HuH-7 (cell line): ENCODE data around the gene SOCS1.

Experiments used
- DNase-seq: peaks from one replicate; pipeline ENCODE4 v3.0.0; 2011; ENCODE audit warnings: low spot score

The SOCS1 gene

GRCh38 chr16:11285842-11286241 lies 29.8 kb upstream of the SOCS1 start:
- no peak for DNase-seq

GRCh38 chr16:11283820-11284248 lies 27.8 kb upstream of the SOCS1 start:
- no peak for DNase-seq

DNA sequence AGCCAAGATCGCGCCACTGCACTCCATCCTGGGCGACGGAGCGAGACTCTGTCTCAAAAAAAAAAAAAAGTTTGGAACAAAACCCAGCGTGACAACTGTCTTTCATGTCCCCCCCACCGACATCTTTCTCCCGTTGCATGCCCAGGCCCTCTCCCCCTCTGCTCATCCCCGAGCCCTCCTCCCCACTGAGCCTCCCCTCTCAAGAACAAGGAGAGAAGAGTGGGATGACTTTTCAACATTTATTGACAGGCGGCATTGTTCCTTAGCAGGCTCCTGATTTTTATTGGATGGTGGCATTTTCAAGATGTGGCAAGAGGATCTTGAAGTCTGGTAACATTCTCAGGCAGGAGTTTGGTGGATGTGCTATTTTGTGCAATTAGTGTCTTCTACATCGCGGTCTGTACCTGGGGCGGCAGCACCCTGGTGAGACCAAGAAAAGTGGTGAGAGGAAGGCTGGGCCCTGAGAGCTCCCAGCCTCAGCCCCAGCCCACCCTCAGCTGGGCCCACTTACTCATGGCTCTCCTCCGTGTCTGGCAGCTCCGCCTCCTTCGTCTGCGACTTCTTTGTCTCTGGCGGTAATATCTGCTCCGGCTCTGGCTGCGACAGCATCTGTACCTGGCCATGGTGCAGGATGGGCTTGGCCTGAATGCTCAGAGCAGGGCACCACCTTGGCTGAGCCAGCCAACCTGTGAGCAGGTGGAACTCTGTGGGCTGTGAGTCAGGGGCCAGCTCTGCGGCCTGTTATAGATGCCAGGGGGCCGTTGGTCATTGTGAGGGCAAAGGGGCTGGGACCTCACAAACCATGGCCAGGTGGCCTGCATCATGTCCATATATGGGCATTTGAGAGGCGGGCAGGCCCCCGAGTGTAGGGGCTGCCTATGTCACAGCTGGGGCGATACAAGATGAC lies 24.9 kb upstream of the SOCS1 start, which contains the start of gene PRM1:
PRM1 (minus strand) TSS at position 715 of the 907 bp plus-strand sequence; CDS start at position 623, 92 bp downstream.
- DNase-seq, result no peak

DNA sequence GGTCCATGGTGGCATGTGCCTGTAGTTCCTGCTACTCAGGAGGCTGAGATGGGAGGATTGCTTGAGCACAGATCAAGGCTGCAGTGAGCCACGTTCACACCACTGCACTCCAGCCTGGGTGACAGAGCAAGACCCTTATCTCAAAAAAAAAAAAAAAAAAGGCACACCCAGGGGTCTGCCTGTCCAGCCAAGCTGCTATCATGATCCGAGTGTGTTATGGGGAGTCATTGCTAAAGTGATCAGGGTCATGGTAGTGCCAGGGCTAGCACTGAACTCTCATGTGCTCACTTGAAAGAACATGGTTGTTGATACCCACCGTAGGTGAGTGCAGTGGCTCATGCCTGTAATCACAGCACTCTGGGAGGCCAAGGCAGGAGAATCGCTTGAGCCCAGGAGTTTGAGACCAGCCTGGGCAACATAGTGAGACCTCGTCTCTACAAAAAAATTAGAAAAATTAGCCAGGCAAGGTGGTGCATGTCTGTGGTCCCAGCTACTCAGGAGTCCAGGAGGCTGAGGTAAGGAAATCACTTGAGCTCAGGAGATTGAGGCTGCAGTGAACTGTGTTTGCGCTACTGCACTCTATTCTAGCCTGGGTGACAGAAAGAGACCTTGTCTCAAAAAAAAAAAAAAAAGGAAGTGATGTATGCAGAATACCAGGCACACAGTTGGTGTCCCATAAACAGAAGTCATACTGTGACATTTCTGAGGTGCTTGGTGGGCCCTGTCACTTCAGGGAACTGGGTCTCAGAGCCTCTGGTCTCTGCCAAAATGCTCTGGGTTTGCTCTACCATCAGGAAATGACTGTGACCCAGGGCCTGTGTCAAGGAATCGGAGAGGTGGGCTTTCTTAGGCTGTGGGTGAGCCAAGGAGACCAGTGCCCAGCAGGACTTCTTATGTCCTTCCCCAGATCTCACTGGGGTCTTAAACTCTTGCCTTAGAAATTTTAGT lies 23.0 kb upstream of the SOCS1 start:
- no peak for DNase-seq

DNA sequence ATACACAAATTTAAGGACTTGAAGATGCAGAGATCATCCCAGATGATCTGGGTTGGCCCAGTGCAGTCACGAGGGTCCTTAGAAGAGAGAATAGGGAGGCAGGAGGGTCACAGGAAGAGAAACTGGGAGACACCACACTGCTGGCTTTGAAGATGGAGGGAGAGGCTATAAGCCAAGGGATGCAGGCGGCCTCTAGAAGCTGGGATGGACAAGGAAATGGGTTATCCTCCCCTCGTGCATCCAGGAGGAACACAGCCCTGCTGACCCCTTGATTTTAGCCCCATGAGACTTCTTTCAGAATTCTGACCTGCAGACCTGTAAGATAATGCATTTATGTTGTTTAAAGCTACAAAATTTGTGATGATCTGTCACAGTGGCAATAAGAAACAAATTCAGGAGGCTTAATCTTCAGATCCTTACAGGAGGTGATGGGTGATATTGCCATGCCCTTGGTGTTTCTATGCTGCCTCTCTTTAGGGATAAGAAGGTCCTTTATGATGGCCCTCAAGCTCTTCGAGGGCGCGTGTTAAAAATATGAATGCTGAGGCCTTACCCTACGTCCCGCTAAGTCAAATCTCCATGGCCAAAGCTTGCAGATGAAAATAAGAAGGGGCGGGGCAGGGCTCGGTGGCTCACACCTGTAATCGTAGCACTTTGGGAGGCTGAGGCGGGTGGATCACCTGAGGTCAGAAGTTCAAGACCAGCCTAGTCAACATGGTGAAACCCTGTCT lies 21.8 kb upstream of the SOCS1 start:
- DNase-seq, result no peak

GRCh38 chr16:11276896-11277593 lies 21.0 kb upstream of the SOCS1 start:
- DNase-seq, result no peak

GRCh38 chr16:11276143-11276895 lies 20.3 kb upstream of the SOCS1 start, which contains the start of gene PRM2:
TSS of gene PRM2 (minus strand) at chr16:11276480. CDS start at chr16:11276370, 110 bp downstream.
- DNase-seq, result no peak

- no peak for DNase-seq
Measured at GRCh38 chr16:11274964-11275363, 19.0 kb upstream of the SOCS1 start.

GRCh38 chr16:11273721-11274324 lies 17.8 kb upstream of the SOCS1 start:
- DNase-seq, result no peak

DNA sequence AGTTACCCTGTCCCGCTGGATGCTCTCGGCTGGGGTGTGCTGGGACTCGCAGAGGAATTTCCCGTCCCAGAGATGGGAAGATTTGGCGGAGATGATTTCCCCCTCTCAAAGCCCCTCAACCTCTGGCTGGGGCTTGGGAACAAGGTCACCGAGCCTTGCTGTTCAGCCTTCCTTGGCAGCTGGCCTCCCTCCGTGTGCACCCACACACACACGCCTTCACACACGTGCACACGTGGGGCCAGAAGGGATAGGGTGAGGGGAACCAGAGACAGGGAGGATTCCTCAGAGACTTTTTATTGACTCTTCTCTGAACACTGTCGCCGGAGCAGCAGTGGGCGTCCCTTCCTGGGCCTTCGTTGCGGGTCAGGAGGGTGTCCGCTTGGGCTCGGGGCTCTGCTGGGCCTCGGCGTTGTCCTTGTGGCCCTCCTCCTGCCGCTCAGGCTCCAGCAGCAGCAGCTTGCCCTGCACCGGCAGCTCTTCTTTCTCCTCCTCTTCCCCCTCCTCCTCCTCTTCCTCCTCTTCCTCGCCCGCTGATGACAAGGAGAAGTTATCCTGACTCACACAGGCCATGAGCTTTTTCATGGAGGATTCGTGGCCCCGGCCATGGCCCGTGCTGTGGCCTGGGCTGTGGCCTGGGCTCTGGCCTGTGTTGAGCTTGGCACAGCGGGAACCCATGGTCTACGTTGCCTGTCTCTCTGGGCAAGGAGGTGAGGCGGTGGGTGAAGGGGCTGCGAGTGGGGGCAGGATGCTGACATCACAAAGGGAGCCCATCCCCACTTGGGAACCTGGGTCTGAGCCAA lies 17.1 kb upstream of the SOCS1 start, which contains the start of gene PRM3:
PRM3 (minus strand) TSS at position 709 of the 800 bp plus-strand sequence; CDS start at position 675, 34 bp downstream.
- DNase-seq, result no peak

- no peak for DNase-seq
Measured at GRCh38 chr16:11272484-11272883, 16.5 kb upstream of the SOCS1 start.

- DNase-seq, result no peak
Measured at GRCh38 chr16:11271610-11272009, 15.6 kb upstream of the SOCS1 start.

GRCh38 chr16:11270602-11271162 lies 14.7 kb upstream of the SOCS1 start:
- DNase-seq, result no peak

GRCh38 chr16:11268921-11269375 lies 12.9 kb upstream of the SOCS1 start, which contains the start of gene TNP2:
TSS of gene TNP2 (minus strand) at chr16:11269325. CDS start at chr16:11269262, 63 bp downstream.
- no peak for DNase-seq

GRCh38 chr16:11265124-11265523 lies 9.1 kb upstream of the SOCS1 start:
- DNase-seq, result no peak

DNA sequence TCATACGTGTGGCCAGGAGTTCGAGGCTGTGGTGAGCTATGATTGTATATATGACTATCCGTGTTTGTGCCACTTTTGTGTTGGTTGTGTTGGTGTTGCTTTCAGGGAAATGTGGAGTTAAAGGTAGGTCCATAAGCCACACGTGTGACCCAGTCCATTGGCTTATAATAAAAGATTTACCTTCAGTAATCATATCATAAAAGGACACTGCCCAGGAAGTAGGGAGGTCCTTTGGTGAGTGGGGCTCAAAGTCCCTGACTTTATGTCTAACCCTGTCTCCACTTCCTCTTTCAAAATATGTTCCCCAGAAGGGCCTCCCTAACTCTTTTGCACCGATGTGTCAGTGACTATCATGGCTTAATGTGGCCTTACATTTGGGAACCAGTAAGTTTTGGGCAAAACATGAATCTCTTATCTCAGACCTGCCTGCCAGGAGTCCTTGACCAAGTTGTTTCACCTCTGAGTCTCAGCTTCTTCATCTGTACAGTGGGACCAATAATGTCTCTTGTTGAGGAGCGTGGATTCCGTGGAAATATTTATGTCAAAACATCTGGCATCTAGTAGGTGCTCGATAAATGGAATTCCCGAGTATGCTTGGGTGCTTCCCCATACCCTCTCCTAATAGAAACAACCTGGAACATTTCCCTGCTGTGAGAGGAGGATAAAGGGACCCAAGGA lies 8.3 kb upstream of the SOCS1 start:
- DNase-seq, result no peak

DNA sequence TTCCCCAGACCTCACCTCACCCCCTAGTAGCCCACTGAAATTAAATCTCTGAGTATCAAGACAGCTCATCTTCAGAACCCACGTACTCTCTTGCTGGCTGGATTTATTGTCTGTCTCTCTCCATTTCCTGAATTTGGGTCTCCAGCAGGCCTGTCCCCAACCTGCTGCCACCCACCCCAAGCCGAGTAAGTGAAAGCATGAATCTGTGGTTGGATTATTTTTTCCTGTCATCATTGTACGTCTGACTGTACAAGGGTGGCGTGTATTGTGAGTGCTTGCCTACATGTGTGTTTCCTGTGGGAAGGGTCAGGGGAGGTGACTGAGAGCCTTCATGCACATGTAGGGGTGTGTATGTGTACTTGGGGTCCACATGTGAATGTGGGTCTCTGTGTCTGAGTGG lies 7.7 kb upstream of the SOCS1 start:
- no peak for DNase-seq

DNA sequence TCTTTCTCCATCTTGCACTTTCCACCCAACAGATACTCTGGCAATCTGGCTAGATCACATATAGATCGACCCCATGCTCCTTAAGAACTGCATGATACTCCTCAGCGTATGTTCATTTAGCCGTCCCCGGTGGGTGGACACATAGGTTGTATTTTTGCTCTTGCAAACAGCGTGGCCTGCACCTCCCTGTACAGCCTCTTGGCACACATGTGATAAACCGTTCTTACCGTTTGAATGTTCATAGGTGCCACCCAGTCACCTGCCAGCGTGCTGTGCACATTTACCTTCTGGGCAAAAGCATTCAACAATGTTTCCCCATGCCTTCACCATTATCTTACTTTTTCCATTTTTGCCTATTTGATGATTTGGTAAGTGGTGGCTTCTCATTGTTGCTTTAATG lies 6.9 kb upstream of the SOCS1 start:
- DNase-seq, result no peak
